SK-N-DZ (cell line): ENCODE results near the gene CTSS. TPM values are rescaled to one million over a fixed set of nuclear protein-coding genes. Genes with fewer than 3 reads are reported as not detected.
A peak's percentile ranks its signal among the peaks of the same experiment; 100 is the strongest.
"Not testable (repeated sequence)": the region's sequence is repeated elsewhere in the genome, so short reads cannot be mapped to it uniquely, and the experiment has no call there.

Source experiments
- DNase-seq: peaks from one replicate; pipeline ENCODE4 v3.0.0-alpha.2; 2015; ENCODE audit warnings: low spot score
- polyA plus RNA-seq, 2 experiments: library from polyadenylated mRNA; depleted of rRNA; stranded (reverse); fragments of >200 nt; gene quantifications; 2 replicates each; pipeline ENCODE4 v1.2.3, GENCODE V29; 2014

The CTSS gene
- polyA plus RNA-seq (2014; cell fraction: cytosol; rRNA removed), result 0.07 and 0.34 TPM in 2 replicates
- polyA plus RNA-seq (2014; cell fraction: nucleus; rRNA removed), result not detected in 2 replicates

GRCh38 chr1:150765296-150765976, at the start of gene CTSS:
Gene CTSS, minus strand, starts transcription at chr1:150765778. Its CDS starts 1,015 bp downstream, at chr1:150764763.
- peak; percentile 35 for DNase-seq

DNA sequence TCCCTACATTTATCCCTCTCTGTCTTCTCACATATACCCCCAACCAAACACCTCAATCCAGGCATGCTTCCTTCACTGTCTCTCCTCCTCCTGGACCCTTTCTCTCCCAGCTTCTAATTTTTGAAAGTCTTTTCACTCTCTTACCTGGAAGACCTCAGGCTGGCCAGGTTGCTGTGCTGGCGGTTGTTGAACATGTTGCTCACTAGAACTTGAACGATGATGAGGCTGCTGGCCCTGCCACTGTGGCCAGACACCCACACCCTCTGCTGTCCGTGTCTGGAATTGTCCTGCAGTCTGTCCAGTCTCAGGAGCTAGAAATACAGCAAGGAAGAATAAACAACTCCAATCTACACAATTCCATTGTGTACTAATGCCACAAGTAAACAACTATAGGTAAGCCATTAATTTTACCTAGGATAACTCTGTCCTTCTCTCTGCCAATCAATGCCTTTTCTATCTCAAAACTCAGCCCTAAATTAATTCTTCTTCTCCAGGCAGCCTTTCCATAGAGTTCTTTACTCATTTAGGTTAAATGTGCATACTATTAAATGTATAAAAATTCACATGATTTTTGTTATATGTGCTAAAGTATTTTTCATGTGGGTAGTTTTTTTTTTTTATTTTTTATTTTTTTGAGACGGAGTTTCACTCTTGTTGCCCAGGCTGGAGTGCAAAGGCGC, 47.6 kb upstream of the CTSS start:
- peak; percentile 45 for DNase-seq

GRCh38 chr1:150810958-150811659, 45.5 kb upstream of the CTSS start:
- no peak for DNase-seq

- DNase-seq, result no peak
Observed at GRCh38 chr1:150809651-150810050, 44.1 kb upstream of the CTSS start.

DNA sequence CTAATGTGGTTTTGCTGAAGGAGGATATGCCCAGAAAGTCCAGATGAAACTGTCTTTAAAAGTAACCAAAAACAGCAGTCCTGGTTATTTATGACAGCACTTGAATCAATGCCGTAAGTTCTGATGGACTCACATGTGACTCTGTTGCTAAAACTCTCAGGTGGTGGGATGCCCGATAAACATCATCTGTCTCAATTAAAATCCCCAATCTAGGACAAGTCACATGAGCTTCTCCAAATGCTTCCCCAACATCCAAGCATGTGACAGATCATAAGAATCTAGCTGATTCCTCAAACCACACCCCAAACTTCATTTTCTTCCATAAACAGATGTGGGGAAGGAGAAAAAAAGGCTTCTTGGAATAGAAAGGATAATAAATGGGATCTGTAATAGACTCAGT, 43.3 kb upstream of the CTSS start:
- no peak for DNase-seq

- no peak for DNase-seq
Observed at GRCh38 chr1:150808121-150808520, 42.5 kb upstream of the CTSS start, which contains the start of gene CTSK. Gene CTSK, minus strand, starts transcription at chr1:150808260. Its CDS starts 1,455 bp downstream, at chr1:150806805.

GRCh38 chr1:150807249-150808023, 41.9 kb upstream of the CTSS start:
- no peak for DNase-seq

DNA sequence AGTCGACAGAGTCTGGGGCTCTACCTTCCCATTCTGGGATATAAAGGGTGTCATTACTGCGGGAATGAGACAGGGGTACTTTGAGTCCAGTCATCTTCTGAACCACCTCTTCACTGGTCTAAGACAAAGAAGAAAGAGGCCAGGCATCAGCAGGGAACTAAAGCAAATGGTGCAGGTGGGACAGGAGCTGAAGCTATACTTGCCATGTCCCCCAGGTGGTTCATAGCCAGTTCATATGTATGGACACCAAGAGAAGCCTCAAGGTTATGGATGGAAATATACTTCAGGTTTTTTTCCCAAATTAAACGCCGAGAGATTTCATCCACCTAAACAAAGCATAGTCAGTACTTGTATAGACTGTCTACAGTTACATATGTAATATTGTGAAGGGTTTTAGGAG, 40.3 kb upstream of the CTSS start:
- DNase-seq, result no peak

DNA sequence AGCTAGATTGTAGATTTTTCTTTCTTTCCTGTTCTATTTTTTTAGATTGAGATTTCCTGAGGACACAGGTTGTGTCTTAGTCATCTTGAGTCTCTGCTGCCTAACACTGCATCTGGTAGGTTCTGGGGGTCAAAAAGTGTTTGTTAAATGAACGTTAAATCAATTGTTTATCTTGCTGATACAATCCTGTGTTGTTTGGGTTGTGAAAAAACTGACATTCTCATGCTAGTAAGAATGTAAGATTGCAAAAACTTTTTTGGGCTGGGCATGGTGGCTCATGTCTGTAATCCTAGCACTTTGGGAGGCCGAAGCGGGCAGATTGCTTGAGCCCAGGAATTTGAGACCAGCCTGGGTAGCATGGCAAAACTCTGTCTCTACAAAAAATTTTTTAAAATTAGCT, 39.1 kb upstream of the CTSS start:
- DNase-seq, result no peak

DNA sequence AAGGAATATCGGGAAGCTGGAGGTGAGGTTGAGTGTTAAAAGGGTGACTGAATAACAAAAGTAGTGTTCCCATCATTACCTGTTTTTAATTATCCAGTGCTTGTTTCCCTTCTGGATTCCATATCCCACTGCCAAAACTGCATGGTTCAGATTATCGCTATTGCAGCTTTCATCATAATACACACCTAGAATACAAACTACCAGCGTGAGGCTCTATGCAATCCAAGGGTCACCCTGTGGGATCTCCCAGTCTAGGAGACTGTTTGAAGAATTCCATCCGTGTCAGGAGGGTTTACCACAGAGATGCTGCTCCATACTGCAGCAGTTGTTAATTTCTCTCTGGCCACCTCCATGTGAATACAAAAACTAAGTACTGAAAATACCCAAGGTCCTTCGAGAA, 33.5 kb upstream of the CTSS start:
- no peak for DNase-seq

- DNase-seq, result no peak
Observed at GRCh38 chr1:150798525-150798924, 32.9 kb upstream of the CTSS start.

DNA sequence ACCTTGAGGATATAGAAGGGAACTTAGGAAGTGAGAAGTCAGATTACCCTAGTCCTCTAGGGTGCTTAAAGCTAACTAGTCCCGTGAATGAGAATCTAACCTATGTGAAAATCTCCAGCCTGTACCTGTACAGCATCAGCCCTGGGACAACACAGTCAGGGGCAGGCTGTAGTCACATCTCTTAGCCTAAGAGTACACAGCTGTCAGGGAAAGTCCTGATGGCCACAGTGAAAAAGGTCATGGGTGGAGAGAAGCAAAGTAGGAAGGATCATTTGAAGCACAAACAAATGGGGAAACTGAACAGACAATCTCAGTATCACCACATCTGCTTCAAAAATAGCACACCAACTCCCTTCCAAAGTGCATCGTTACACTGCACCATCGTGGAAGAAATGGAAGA, 30.8 kb upstream of the CTSS start:
- DNase-seq, result no peak

DNA sequence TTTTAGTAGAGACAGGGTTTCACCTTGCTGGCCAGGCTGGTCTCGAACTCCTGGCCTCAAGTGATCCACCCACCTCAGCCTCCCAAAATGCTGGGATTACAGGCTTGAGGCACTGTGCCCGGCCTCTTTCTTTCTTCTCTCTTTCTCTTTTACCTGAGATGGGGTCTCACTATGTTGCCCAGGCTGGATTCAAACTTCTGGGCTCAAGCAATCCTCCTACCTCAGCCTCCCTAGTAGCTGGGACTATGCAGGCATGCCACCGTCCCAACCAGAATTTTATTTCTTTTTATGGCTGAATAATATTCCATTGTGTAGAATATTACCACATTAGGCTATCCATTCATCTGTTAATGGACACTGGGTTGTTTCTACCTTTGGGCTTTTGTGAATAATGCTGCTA, 28.2 kb upstream of the CTSS start:
- not testable (repeated sequence) for DNase-seq

DNA sequence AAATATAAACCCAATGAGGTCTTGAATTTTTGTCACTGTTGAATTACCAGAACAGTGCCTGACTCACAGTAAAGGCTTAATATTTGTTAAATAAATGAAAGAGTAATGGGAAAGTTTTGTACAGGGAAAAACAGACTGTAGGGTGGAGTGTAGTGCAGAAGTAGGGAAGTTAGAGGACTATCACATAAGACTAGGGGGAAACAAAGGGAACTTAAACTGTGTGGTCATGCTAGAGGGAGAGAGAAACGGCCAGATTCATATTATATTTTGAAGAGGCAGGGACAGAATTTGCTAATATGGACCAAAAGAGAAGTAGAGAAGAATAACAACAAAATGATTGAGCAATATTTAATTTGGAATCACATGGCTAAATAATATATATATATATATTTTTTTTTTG, 27.6 kb upstream of the CTSS start:
- DNase-seq, result no peak

DNA sequence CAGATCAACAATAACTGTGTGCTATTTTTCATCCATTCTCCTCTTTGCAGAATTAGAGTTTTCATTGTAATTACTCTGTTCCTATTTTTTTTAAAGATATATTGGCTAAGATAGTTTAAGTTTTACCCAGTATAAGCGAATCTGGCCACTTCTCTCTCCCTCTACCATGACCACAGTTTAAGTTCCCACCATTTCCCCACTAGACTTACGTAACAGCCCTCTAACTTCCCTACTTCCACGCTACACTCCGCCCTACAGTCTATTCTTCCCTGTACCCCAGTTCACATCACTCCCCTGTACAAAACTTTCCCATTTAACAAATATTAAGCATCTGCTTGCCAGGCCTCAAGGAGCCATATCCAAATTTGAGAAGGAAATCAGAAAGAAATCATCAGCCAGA, 26.0 kb upstream of the CTSS start:
- DNase-seq, result no peak

- no peak for DNase-seq
Observed at GRCh38 chr1:150789396-150789795, 23.8 kb upstream of the CTSS start.

DNA sequence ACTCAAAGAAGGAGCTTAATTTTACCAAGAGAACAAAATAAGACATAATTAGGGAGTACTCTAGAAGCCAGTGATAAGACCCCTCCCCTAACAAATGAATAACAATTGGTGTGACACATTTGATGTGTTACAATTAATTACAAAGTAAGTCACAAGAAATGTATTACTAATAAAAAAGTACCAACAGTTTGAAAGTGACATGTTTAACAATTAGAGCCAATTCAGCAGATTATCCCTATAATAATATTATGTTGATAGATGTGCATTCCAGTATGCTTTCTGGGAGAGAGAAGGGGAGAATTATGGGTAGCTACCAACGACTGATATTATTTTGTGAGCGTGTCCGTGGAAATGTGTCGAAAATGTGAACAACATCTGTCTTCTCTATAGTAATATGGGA, 23.4 kb upstream of the CTSS start:
- no peak for DNase-seq

DNA sequence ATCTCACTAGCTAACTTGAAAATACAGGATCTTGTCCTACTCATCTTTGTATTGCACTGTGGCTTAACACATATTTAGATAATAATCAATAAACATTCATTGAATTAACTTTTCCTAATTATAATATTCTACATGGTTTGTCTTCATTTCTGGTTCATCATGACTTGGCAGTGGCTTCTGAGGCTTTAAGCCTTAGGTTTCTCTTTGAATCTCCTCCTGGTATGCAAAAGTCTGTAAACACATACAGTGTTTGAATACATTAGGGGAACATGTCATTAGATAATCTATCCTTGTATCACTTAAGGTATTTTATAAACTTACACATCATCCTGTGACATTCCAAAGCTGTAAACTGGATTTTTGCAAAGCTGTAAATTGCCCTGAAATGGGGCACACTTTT, 21.9 kb upstream of the CTSS start:
- no peak for DNase-seq

DNA sequence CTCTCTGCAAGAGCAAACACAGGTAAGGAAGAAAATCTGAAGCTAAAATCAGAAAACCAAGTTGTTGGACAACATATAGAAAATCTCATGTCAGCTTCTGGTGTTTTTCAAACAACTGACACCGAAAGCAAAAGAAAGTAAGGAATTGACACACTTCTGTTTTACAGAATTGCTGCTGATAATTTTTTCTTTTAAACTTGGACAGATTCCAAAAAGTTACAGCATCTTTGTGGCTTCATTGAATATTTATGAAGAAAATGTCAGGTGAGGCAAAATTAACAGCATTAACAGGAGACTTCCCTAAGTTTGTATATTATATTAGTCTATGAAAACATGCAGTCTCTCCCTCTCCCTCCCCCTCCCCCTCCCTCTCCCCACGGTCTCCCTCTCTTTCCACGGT, 14.9 kb upstream of the CTSS start:
- no peak for DNase-seq

DNA sequence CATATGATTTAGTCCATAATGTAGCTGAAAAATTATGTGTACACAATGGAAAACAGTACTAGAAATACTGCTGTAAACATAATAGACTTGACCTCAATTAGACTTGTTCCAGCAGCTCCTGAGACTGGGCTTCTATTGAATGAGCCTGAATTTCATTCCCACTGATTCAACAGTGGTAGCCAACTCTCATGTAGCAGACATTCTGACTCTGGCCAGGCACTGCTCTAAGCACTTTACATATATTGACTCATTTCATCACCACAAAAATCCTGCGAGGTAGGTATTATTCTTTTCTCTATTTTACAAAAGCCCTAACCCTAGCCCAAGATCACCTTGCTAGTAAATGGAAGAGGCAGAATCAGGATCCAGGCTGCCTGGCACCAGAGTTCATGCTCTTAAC, 12.8 kb upstream of the CTSS start:
- no peak for DNase-seq

- DNase-seq, result no peak
Observed at GRCh38 chr1:150777544-150777943, 12.0 kb upstream of the CTSS start.
